Measurements from ENCODE around the gene RAB4A. TPM values are rescaled to one million over a fixed set of nuclear protein-coding genes. Genes with fewer than 3 reads are reported as not detected.

Gene RAB4A
- total and polyA plus RNA-seq, 12 donors: 15.7 to 131 (median 112) TPM

DNA sequence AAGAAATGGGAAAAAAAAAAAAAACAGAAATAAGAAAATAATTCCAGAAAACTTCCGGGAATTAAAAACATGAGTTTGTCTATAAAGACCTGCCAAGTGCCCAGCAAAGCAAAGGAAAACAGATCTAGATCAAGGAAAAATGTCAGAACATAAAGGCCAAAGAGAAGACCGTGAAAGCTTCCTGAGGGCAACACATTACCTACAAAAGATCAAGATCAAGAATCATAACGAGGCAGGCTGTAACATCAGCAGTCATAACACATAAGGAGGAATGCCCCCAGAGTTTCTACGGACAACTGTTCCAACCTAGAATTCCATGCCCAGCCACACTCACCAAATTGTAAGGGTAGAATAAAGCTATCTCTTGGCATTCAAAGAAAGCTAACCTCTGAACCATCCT is 68.2 kb downstream of the RAB4A start:
- DNase-seq (no peak), ATAC-seq (no peak)
- intact Hi-C loops (cut with DNase I): no loop called here
- H3K4me3 ChIP-seq: no peak overlapping the region
- TF ChIP-seq, protein P1, sequence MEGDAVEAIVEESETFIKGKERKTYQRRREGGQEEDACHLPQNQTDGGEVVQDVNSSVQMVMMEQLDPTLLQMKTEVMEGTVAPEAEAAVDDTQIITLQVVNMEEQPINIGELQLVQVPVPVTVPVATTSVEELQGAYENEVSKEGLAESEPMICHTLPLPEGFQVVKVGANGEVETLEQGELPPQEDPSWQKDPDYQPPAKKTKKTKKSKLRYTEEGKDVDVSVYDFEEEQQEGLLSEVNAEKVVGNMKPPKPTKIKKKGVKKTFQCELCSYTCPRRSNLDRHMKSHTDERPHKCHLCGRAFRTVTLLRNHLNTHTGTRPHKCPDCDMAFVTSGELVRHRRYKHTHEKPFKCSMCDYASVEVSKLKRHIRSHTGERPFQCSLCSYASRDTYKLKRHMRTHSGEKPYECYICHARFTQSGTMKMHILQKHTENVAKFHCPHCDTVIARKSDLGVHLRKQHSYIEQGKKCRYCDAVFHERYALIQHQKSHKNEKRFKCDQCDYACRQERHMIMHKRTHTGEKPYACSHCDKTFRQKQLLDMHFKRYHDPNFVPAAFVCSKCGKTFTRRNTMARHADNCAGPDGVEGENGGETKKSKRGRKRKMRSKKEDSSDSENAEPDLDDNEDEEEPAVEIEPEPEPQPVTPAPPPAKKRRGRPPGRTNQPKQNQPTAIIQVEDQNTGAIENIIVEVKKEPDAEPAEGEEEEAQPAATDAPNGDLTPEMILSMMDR (IDR thresholded peaks at IDR 0.05): no peak
- peaks cover 2 to 36% (median 20%) of the 10 kb centered on the region in 9 donors for H3K4me1 ChIP-seq
- peaks cover 0 to 9% (median 3%) of the 10 kb centered on the region in 11 donors for H3K9me3 ChIP-seq
- no peak overlapping the region for H3K27ac ChIP-seq
- peaks cover 0 to 11% (median 0%) of the 10 kb centered on the region in 9 donors for H3K36me3 ChIP-seq
- whole genome bisulfite sequencing, 2 donors: 95 to 96% methylated on average over 4 of the region's 4 CpGs
- no peaks in the 10 kb centered on the region for H3K27me3 ChIP-seq

DNA sequence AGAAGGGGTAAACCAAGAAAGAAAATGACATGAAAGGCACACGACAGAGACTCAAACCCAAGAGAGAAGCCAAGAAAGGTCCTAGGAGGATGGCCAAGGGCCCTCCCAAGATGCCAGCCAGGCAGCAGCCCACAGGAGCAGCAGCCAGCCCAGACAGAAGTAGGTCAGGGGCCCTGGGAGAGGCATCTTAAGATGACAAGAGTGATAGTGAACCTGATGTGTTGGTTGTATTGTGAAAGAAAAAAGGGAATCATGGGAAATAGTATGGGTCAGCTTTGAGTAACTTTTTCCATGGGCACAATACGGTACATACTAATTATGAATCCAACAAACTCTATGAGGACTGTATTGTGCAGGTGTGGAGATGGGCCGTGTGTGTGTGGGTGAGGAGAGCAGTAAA is 68.6 kb downstream of the RAB4A start:
- Histone ChIP-seq H3K9me3 (peaks cover 0 to 5% (median under 1%) of the 10 kb centered on the region in 11 donors), H3K4me1 (peaks cover 2 to 36% (median 20%) of the 10 kb centered on the region in 9 donors), H3K27ac (no peak overlapping the region), H3K4me3 (no peak overlapping the region), H3K36me3 (peaks cover 0 to 10% (median 0%) of the 10 kb centered on the region in 9 donors), H3K27me3 (no peaks in the 10 kb centered on the region)
- ATAC-seq (no peak), DNase-seq (no peak)
- TF ChIP-seq, protein P1 (IDR thresholded peaks at IDR 0.05): no peak
- 96% methylated on average over 3 of the region's 3 CpGs for WGBS, 2 donors
- intact Hi-C loops (cut with DNase I): no loop called here

DNA sequence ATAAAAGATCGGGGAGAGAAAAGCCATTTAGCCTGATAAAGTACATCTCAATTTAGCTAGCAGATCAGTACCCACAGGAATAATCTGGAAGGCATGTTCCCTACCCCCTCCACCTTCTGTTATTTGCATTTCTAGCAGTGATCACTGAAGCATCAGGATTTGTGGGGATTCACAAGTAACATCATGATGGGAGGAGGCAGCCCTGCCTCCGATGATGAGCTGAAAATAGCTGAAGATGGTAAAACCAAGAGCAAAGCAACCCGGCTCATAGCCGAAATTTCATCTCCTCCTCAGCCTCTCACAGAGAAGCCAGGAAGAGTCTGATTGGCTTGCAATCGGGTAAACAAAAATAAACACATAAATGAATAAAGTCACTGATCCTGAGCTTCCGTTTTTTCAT is 69.6 kb downstream of the RAB4A start:
- peak overlapping the region in 1 of 10 donors; percentile 98 for H3K4me3 ChIP-seq
- WGBS, 2 donors: 96 to 97% methylated on average over 6 of the region's 6 CpGs
- intact Hi-C loops (cut with DNase I): loop anchor here in 2 of 10 donors (5.0 to 10.0 kb wide), 2 partner anchors 66 to 68 kb away; partner anchors contain the start of gene RAB4A (in 2 of the 2)
- DNase-seq: no peak
- no peaks in the 10 kb centered on the region for H3K27me3 ChIP-seq
- H3K4me1 ChIP-seq: peaks cover 2 to 36% (median 20%) of the 10 kb centered on the region in 9 donors
- H3K27ac ChIP-seq: no peak overlapping the region
- ATAC-seq: no peak
- TF ChIP-seq, protein P1 (IDR thresholded peaks at IDR 0.05): no peak
- peaks cover 0 to 6% (median 0%) of the 10 kb centered on the region in 9 donors for H3K36me3 ChIP-seq
- H3K9me3 ChIP-seq: no peaks in the 10 kb centered on the region

DNA sequence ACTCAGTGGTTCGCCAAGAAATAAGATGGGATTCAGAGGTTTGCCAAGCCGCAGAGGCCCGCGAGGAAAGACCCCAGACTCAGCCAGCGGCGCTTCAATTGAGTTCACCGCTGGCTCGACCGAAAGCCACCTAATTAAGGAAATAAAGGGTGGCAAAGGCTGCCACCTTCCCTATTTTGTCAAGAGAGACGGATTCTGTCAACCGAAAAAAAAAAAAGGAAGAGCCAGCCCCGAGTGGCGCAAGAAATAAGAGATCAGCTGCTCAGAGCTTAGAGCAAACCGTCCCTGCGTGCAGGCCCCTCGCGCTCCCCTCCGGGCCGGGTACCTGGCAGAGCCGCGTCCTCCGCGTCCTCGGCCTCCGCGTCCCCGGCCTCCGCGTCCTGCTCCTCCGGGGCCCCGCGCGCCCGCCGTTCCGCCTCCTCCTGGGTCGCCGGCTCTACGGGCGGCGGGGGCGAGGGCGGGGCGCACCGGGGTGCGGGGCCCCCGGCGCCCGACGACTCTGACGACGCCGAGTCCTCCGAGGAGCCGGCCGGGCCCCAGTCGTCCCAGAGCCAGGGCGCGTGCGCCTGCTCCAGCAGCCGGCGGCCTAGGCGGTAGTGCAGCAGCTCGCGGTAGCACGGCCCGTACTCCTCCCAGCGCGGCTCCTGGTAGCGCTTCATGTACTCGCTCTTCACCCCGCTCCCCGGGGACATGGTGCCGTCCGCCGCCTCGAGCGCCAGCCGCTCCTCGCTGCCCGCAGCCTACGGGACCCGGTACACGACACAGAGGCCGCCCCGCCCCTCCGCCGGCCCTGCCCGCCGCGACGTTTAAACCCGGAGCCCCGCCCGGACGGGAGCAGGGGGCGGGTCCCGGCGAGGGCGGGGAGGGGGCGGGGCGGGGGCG is 71.1 kb downstream of the RAB4A start:
- peaks cover 0 to 4% (median 0%) of the 10 kb centered on the region in 7 donors for H3K27me3 ChIP-seq
- H3K9me3 ChIP-seq: no peaks in the 10 kb centered on the region
- ATAC-seq: peak; percentile 95 to 96 (median 96)
- H3K27ac ChIP-seq: peak overlapping the region in 9 of 10 donors; percentile 72 to 95 (median 89)
- intact Hi-C loops (cut with DNase I): loop anchor here in 2 of 10 donors (5.0 to 10.0 kb wide), 2 partner anchors 67 to 70 kb away; partner anchors contain the start of gene RAB4A (in 2 of the 2)
- DNase-seq: peak; percentile 81 to 87
- H3K4me1 ChIP-seq: peaks cover 2 to 36% (median 20%) of the 10 kb centered on the region in 9 donors
- TF ChIP-seq, protein P1 (IDR thresholded peaks at IDR 0.05): no peak
- no peaks in the 10 kb centered on the region for H3K36me3 ChIP-seq
- H3K4me3 ChIP-seq: peak overlapping the region; percentile 70 to 99 (median 94)
- 1% methylated on average over 79 to 103 of the region's 103 CpGs for WGBS, 2 donors

All from heart right ventricle (tissue), 16 donors.